EH (cell line): ENCODE data around the gene KMT2A.

ENCODE experiments used
- DNase-seq: peaks from one replicate; pipeline ENCODE4 v3.0.0-alpha.2; 2015; ENCODE audit warnings: low read depth

Gene KMT2A

GRCh38 chr11:118488480-118489109, 52.3 kb downstream of the KMT2A start:
- DNase-seq: peak; percentile 79

GRCh38 chr11:118491041-118491440, 54.7 kb downstream of the KMT2A start:
- no peak for DNase-seq

- peak; percentile 87 for DNase-seq
Measured at GRCh38 chr11:118497831-118498230, 61.5 kb downstream of the KMT2A start.

- no peak for DNase-seq
Measured at GRCh38 chr11:118503216-118503615, 66.9 kb downstream of the KMT2A start.

- no peak for DNase-seq
Measured at GRCh38 chr11:118511601-118512000, 75.3 kb downstream of the KMT2A start.

GRCh38 chr11:118514103-118514502, 77.8 kb downstream of the KMT2A start:
- no peak for DNase-seq

GRCh38 chr11:118519549-118519948, 83.3 kb downstream of the KMT2A start:
- DNase-seq: no peak

GRCh38 chr11:118521892-118522311, 85.6 kb downstream of the KMT2A start:
- DNase-seq: no peak

- peak; percentile 54 for DNase-seq
Measured at GRCh38 chr11:118522571-118523072, 86.3 kb downstream of the KMT2A start.

GRCh38 chr11:118524356-118524755, 88.1 kb downstream of the KMT2A start:
- DNase-seq: no peak

GRCh38 chr11:118524757-118525470, 88.6 kb downstream of the KMT2A start:
- no peak for DNase-seq

- DNase-seq: no peak
Measured at GRCh38 chr11:118526688-118527087, 90.4 kb downstream of the KMT2A start.

- no peak for DNase-seq
Measured at GRCh38 chr11:118527109-118527508, 90.8 kb downstream of the KMT2A start, which contains the start of gene TTC36. TSS of gene TTC36 (plus strand) at chr11:118527474. CDS start at chr11:118527495, 21 bp downstream.

- DNase-seq: no peak
Measured at GRCh38 chr11:118528511-118528910, 92.2 kb downstream of the KMT2A start.

- DNase-seq: no peak
Measured at GRCh38 chr11:118529584-118530175, 93.4 kb downstream of the KMT2A start.

- DNase-seq: peak; percentile 17
Measured at GRCh38 chr11:118530180-118530682, 93.9 kb downstream of the KMT2A start.

- DNase-seq: peak; percentile 52
Measured at GRCh38 chr11:118530683-118531596, 94.6 kb downstream of the KMT2A start, which contains the start of gene TMEM25. TSS of gene TMEM25 (plus strand) at chr11:118531192. CDS start at chr11:118531802, 610 bp downstream.

- DNase-seq: no peak
Measured at GRCh38 chr11:118531597-118532084, 95.3 kb downstream of the KMT2A start.

- no peak for DNase-seq
Measured at GRCh38 chr11:118532091-118532490, 95.8 kb downstream of the KMT2A start.

GRCh38 chr11:118532852-118533768, 96.8 kb downstream of the KMT2A start:
- DNase-seq: no peak
